WTC11 (cell line): ENCODE results near the gene ARSB.

Source experiments
- ATF2 ChIP-seq: sonication (generic); formaldehyde crosslinking; IDR thresholded peaks from 2 replicates; pipeline ENCODE4 v1.8.1; 2022; ENCODE audit warnings: low read depth, missing genetic modification reagents, borderline replicate concordance
- CDX4 ChIP-seq: fragments of 250-450 bp; sonication (Bioruptor Pico); IDR thresholded peaks from 2 replicates; pipeline ENCODE4 v1.9.0; 2021; ENCODE audit warnings: moderate library complexity, mild to moderate bottlenecking, inconsistent platforms, borderline replicate concordance
- CREM ChIP-seq: sonication (generic); formaldehyde crosslinking; IDR thresholded peaks from 2 replicates; pipeline ENCODE4 v1.8.1; 2022; ENCODE audit warnings: mild to moderate bottlenecking, missing genetic modification reagents, moderate library complexity
- CTCF ChIP-seq: fragments of 200-600 bp; IDR thresholded peaks from 2 replicates; pipeline ENCODE4 v1.8.0; 2022; ENCODE audit warnings: antibody characterized with exemption
- E2F4 ChIP-seq: sonication (generic); formaldehyde crosslinking; IDR thresholded peaks from 2 replicates; pipeline ENCODE4 v1.8.1; 2022; ENCODE audit warnings: low read depth, mild to moderate bottlenecking, moderate library complexity, missing genetic modification reagents, borderline replicate concordance
- ERG ChIP-seq: fragments of 250-450 bp; sonication (Bioruptor Pico); IDR thresholded peaks from 2 replicates; pipeline ENCODE4 v1.8.0; 2021; ENCODE audit warnings: mild to moderate bottlenecking

- TF ChIP-seq CTCF = no peak
- no peak for TF ChIP-seq CDX4 (CRISPR knock-in tag)
- TF ChIP-seq ERG (CRISPR knock-in tag) = no peak
- TF ChIP-seq CREM = no peak
- TF ChIP-seq E2F4 (CRISPR knock-in tag) = no peak
- no peak for TF ChIP-seq ATF2 (CRISPR knock-in tag)
Measured at GRCh38 chr5:78813286-78813685, 171.8 kb downstream of the ARSB start.
